ENCODE measurements around the gene EI24. TPM values are rescaled to one million over a fixed set of nuclear protein-coding genes. Genes with fewer than 3 reads are reported as not detected.
A peak's percentile ranks its signal among the peaks of the same experiment; 100 is the strongest.

The EI24 gene
- 146 and 151 TPM in 2 replicates for total RNA-seq (2021)
- long read RNA-seq, transcript EI24-201 (11 exons, 2,455 nt), result major isoform, 289 of 362 reads
- long read RNA-seq, partial matches to known transcripts, result 17 of 362 reads
- long read RNA-seq, other reads (novel, unspliced or antisense), result 52 of 362 reads

GRCh38 chr11:125568970-125569914 lies at the start of gene EI24:
Gene EI24, plus strand, starts transcription at chr11:125569477. Its CDS starts 3,051 bp downstream, at chr11:125572528.
- peaks cover 18 to 26% (median 25%) of the 10 kb centered on the region in 3 experiments for H3K36me3 Mint-ChIP-seq (ENCODE audit: insufficient read depth in 1 of 3, low read depth in 3 of 3)
- TF ChIP-seq CTCF (conservative IDR thresholded peaks at IDR 0.05), result peak; percentile 82
- Histone ChIP-seq H3K9me3 (ENCODE audit: control insufficient read depth, low read depth, low read length) (no peaks in the 10 kb centered on the region), H3K4ac (ENCODE audit: low read depth, low read length) (no peak within 1 kb of the TSS), H3K14ac (ENCODE audit: insufficient read depth, low read length) (peak within 1 kb of the TSS; percentile 65), H3K79me2 (ENCODE audit: insufficient read depth, low read length) (no peaks in the 10 kb centered on the region; the same call in 1 of the 2 replicates), H2BK120ac (ENCODE audit: low read depth, low read length, poor library complexity, severe bottlenecking) (no peak within 1 kb of the TSS), H4K20me1 (ENCODE audit: control insufficient read depth, insufficient read depth, insufficient read length) (no peaks in the 10 kb centered on the region), H4K8ac (replicated peaks; ENCODE audit: insufficient read length, low read depth, low read length) (no peak within 1 kb of the TSS), H3K27ac (ENCODE audit: insufficient read length, low read depth, low read length) (no peak within 1 kb of the TSS), H2AK5ac (ENCODE audit: insufficient read length, low read length) (no peak within 1 kb of the TSS), H2BK5ac (ENCODE audit: insufficient read length, low read length) (no peak within 1 kb of the TSS), H3K23me2 (ENCODE audit: insufficient read length, low read depth, low read length, poor library complexity, severe bottlenecking) (no peaks in the 10 kb centered on the region), H2AFZ (ENCODE audit: low read length) (no peak within 1 kb of the TSS), H2BK15ac (ENCODE audit: low read depth, low read length) (no peak within 1 kb of the TSS), H3K4me1 (ENCODE audit: insufficient read depth, low read length) (no peaks in the 10 kb centered on the region), H3K23ac (ENCODE audit: insufficient read length, low read depth, low read length) (no peak within 1 kb of the TSS), H2BK12ac (ENCODE audit: insufficient read length, low read depth, low read length) (no peak within 1 kb of the TSS), H3K4me2 (ENCODE audit: insufficient read depth, insufficient read length, low read length) (peak within 1 kb of the TSS; percentile 65), H3K79me1 (ENCODE audit: insufficient read depth, low read depth, low read length, poor library complexity, severe bottlenecking) (peaks cover 4% of the 10 kb centered on the region), H3K27me3 (ENCODE audit: insufficient read depth, low read length) (no peaks in the 10 kb centered on the region), H3K9ac (ENCODE audit: extremely low read depth, insufficient read length, low read length) (peak within 1 kb of the TSS; percentile 81), H4K5ac (ENCODE audit: insufficient read length, low read depth, low read length) (no peak within 1 kb of the TSS), H3T11ph (ENCODE audit: low read length) (no peak within 1 kb of the TSS), H3K18ac (ENCODE audit: insufficient read length, low read depth, low read length) (no peak within 1 kb of the TSS), H2BK20ac (ENCODE audit: low read depth, low read length, poor library complexity, severe bottlenecking) (no peak within 1 kb of the TSS), H4K91ac (ENCODE audit: insufficient read length, low read depth, low read length) (no peak within 1 kb of the TSS), H3K56ac (ENCODE audit: insufficient read length, low read depth, low read length) (no peak within 1 kb of the TSS)
- whole genome bisulfite sequencing (ENCODE audit: extremely low coverage, insufficient read length, low lambda C conversion rate), result no CpG with 5 or more reads among the region's 83 CpGs
- no peaks in the 10 kb centered on the region; the same call in 1 of the 2 replicates for H3K27me3 Mint-ChIP-seq (ENCODE audit: low read depth)
- DNase-seq, result peak; percentile 95
- H3K9me3 Mint-ChIP-seq, result peaks cover 13 to 16% of the 10 kb centered on the region in 2 experiments; a peak in 4 of 5 replicates
- peak within 1 kb of the TSS in 2 of 3 experiments; percentile 83 to 85; a peak in 3 of 7 replicates for H3K27ac Mint-ChIP-seq
- H3K4me3 Mint-ChIP-seq, result peak within 1 kb of the TSS; percentile 82 to 89
- peaks cover 13% of the 10 kb centered on the region in 2 experiments for H3K4me1 Mint-ChIP-seq

All from H9 (cell line).